Stimulated activated CD4-positive, alpha-beta T cell treated with anti-CD3 and anti-CD28 coated beads, Interleukin-12 subunit alpha, Interleukin-12 subunit beta, amount 100 ng/mL, for 24 hours (primary cell): ENCODE results near the gene ZNF664.
"Not testable (repeated sequence)": the region's sequence is repeated elsewhere in the genome, so short reads cannot be mapped to it uniquely, and the experiment has no call there.

Experiments
- DNase-seq, 2 experiments: peaks; one replicate each; pipeline ENCODE4 v3.0.0-alpha.2; 2020; ENCODE audit warnings: low read depth in 2 of 2

The ZNF664 gene

DNA sequence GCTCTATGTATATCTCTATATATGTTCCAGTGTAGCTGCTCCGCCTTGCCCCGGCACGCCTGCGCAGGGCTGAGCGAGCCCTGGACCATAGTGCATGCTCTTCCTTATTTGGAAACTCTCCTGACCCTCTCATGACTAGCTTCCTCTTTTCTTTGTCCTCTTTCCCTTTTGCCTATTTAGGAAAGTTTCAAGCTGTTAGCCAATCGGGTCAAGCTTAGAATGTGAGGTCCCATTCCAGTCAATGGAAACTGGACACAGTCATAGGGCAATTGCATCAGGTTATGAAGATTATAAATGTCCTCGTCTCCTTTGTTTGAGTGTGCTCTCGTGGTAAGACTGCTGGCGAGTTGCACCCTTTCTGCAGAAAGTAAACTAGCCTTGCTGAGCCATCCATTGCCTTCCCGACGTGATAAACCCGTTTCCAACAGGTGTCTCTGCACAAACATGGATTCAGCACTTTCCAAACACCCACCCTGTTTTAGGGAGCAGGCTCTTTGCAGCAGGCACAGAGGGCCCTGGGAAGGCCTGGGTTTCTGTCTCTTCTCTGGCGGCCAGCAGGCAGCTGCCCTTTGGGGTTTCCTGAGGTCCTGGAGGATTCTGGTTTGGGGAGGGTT is 31.3 kb upstream of the ZNF664 start:
- DNase-seq, result no peak

DNA sequence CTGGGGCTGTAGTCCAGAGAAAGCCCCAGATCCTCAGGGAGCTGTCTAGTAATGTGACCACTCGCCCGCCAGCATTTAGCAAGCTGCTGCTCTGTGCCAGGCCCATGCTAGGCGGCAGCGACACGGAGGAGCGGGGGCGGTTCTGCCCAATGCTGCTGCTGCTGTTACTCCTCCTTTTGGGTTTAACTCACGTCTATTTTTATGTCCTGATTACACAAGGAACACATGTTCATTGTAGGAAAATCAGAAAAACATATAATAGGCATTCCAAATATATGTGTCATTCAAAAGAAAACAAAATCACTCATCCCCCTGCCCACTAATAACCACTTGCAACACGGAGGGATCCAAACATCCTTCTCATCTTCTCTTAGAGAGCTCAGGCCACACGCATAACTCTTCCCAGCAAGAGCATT is 30.8 kb upstream of the ZNF664 start:
- no peak for DNase-seq

DNA sequence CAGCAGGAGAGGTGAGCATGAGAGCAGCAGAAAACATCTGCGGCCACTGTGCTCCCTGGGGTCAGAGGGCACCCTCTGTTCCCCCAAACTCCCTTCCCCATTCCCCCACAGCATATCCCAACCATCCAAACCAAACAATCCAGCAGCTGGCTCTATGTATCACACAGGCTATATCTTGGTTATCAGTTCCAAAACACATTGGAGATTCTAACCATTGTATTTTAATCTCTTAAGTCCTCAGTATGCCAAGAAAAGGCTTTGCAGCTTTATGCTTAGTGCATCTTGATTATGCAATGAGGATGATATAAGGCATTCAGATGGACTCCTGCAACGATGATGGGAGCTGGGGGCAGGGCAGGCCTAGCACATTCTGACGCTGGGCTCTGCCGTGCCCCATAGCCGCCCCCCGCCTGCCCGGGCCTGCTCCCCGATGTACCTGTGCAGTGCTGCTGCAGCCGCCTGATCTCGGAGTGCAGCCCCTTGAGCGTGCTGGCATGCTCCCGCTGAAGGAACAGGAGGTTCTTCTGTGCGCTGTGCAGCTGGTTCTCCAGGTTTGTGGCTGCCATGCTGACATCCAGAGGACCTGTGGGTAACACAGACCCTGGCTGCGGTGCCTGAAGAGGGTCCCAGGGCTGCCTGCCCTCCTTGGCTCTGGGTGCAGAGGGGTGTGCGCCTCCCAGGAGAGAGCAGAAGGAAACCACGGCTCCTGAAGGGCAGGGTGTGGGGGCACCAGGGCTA is 29.9 kb upstream of the ZNF664 start:
- DNase-seq, result no peak

DNA sequence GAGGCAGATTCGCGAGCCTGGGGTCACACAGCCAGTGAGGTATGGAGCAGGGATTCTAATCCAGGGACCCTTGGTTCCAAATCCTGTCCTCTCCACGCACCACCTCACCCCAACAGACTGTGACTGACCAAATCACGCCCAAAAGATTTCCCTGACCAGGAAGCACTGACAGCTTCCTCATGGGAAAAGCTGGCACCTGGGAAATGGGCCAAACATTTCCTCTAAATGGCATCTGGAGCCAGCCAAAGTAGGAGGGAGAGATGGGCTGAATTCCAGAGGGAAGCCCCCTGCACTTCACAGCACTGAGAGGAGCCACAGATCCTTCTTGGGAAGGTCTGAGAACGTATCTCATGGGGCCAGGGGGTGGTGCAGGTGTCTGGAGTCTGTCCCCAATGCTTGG is 29.2 kb upstream of the ZNF664 start:
- DNase-seq, result no peak

DNA sequence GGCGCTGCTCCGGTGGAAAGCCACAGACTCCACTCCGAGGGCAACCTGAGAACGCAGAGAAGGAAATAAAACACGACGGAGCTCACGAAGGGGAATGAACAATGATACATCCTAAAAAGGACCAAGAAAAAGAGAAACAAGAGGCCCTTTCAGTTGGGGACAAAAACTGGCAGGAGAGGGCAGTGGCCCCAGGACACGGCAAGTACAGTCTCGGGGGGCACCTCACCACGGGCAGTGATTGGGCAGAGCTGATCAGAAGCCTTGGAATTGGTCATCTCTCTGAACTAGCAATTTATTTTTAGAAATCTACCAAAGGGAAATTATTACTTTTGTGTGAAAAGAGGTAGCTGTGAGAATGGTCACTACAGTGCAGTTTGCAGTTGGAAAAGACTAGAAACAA is 28.3 kb upstream of the ZNF664 start:
- no peak for DNase-seq

DNA sequence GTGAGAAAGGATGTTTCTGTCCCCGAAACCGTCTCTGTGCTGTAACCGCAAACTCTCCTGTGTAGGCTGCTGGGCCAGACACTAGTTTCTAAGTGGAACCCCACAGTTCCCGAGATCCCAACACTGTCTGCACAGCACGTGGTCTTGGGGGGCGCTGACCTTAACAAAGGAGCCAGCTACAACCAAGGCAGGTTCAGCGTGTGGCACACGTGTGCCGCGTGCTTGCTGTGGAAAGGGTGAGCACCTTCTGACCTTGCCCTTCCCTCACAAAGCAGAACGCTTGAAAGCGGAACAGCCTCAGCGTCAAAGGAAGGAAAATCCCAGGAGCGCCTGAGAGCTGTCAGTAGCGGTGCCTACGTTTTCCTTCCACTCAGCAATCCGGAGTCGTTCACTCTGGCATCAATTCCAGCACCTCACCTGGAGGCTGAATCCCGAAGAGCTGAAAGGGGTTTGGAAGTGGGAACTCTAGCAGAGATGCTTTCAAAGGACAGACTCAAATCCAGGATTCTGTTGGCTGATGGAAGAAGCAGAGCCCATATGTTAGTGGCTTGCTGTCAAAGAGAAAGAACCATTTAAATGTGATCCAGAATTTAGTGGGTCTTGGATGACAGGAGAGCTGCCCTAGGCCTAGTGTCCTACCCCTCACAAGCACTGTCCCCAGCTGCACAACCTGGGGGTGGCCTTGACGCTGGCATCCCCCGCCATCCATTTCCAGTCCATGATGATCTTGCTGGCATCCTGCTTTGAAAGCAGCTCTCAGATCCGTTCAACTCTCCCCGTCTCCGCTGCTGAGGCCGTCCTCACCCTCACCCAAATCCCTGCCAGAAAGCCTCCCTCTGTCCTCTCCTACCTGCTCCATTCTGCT is 27.5 kb upstream of the ZNF664 start:
- no peak for DNase-seq

DNA sequence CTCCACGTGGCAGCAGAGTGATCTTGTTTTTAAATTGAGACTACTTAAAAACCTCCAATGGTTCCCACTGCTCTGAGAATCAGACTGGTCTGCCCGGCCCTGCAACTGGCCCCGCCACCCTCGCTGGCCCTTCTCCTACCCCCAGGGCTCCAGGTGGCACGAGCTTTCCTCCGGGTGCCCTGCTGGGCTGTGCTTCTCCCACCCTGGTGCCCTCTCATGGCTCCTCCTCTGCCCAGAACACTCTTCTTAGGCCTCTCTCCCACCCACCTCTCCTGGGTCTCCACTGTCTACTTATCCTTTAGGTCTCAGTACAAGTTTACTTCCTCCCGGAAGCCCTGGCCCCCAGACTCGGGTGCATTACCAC is 26.9 kb upstream of the ZNF664 start:
- no peak for DNase-seq

DNA sequence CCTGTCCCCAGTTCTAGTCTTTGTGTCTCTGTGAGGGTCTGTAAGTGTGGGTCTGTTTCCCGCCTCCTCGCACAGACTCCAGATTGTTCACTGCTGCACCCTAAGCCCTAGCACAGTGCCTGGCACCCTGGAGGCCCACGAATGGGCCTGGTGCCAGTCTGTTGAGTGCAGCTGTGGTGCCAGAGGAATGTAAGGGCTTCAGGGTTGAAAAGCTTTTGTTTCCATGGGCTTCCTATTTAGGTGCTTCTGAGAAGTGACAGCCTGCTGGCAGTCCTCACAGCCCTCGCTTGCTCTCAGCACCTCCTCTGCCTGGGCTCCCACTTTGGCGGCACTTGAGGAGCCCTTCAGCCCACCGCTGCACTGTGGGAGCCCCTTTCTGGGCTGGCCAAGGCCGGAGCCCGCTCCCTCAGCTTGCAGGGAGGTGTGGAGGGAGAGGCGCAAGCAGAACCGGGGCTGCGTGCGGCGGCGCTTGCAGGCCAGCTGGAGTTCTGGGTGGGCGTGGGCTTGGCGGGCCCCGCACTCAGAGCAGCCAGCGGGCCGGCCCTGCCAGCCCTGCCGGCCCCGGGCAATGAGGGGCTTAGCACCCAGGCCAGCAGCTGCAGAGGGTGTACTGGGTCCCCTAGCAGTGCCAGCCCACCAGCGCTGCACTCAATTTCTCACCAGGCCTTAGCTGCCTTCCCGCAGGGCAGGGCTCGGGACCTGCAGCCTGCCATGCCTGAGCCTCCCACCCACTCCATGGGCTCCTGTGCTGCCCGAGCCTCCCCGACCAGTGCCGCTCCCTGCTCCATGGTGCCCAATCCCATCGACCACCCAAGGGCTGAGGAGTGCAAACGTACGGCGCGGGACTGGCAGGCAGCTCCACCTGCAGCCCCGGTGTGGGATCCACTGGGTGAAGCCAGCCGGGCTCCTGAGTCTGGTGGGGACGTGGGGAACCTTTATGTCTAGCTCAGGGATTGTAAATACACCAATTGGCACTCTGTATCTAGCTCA is 26.2 kb upstream of the ZNF664 start:
- DNase-seq, result not testable (repeated sequence)

DNA sequence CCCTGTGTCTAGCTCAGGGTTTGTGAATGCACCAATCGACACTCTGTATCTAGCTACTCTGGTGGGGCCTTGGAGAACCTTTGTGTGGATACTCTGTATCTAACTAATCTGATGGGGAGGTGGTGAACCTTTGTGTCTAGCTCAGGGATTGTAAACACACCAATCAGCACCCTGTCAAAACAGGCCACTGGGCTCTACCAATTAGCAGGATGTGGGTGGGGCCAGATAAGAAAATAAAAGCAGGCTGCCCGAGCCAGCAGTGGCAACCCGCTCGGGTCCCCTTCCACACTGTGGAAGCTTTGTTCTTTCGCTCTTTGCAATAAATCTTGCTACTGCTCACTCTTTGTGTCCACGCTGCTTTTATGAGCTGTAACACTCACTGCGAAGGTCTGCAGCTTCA is 25.5 kb upstream of the ZNF664 start:
- not testable (repeated sequence) for DNase-seq

DNA sequence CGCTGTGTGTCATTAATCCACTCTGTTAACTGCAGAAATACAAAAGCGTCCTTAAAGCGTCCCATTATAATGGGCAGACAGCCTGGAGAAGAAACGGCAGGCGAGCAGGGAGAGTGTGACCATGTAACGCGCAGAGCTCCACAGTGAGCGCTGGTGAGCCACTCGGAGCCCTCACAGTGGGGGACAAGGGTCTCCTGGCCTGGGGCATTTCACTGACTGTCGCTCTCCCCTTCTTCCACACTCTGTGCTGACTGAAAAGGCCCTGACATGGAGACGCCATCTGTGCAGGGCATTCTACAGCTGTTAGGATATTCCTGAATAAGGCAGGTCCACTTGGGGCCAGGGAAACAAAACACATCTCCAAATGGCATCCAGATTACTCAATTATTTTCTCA is 24.6 kb upstream of the ZNF664 start:
- no peak for DNase-seq

DNA sequence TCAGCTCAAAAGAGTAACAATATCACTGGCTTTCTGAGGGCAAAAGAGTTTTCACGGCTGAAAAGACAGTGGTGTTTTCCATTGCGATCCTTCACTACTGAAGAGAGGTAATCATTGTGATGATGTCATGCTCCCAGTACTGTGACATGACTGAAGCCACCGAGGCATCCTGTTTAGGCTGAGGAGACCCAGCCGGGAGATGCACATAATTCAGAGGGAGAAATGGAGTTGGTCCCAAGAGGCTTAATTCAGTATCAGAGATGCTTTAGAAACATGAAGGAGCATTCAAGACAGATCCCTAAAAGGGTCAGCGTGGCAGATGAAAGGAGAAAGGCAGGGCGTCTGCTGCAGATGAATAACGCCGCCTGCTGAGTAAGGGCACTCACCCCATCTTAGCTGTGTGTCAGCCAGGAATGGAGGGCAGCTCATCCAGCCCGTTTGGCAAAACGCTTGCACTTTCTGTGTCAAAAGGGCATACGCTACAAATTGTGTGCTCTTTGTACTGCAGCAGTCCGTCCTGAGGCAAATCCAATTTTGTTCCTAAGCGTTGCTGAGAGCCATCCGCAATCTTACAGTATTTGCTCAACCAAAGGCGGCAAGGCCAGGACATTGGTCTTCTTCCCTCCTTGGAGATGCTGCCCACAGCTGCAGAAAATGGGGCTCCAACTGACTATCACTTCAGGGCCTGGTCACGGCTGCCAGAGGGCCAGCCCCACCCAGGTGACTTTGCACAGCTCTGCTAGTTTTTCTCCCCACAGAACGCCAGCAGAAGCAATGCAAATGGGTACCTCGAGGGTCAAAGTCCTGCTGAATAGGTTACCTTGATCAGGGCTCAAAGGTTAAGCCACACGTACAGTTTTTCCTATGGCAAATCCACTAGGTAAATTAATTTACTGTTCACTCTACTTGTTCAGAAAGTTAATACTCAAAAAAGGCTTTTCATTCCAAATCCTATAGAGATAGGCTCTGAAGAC is 23.9 kb upstream of the ZNF664 start:
- no peak for DNase-seq

DNA sequence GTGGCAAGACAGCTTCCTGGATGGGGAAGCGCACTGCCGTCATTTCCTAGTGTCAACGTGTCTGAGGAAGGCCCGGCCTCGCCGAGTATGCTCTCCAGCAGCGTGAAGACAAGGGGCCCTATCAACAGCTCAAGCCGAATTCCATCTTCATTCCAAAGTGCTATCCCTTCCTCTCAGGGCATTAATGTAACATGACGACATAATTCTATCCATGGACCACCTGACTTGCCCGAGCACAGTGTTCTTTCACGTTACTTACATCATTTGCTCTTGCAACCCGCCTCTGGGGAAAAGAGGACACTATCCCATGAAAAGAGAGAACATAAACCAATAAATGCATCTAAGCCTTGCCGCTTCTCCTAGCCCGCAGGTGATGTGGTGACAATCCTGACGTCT is 23.2 kb upstream of the ZNF664 start:
- DNase-seq, result no peak

DNA sequence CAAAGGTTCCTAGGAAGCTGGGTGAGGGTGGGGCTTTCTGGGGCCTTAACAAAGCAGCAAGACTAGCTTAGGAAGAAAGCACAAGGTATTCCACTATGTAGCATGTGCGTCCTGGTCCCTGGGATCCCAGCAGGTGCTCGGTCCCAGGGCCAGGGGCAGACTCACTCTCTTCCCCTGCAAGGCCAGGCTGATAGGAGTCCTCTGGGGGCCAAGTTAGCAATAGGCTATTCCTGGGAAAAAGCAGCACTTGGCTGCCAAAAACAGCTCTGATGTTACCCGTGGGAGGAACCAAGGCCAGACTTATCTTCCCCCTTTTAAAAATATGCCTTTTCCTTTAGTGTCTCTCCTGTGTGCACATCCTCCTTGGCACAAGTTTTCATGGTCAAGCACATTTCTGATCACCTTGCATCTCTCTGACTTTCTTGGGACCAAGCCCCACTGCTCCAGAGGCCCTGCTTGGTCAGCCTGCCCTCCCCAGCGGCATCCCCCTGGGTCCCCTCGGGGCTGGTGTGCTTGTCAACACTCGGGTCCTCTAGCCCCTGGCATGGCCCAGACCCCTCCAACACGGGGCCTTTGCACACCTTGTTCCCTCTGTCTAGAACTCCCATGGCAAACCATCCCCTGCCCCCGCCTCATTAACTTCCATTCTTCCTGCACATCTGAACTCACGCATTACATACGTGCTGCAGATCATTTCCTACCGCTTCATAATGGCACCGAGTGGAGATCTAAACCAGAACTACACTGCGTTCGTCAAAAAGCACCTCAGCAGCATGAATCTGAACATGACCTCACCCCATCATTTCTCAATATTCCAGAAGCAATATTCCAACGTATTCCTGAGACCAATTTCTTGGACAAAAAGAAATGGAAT is 22.3 kb upstream of the ZNF664 start:
- no peak for DNase-seq

DNA sequence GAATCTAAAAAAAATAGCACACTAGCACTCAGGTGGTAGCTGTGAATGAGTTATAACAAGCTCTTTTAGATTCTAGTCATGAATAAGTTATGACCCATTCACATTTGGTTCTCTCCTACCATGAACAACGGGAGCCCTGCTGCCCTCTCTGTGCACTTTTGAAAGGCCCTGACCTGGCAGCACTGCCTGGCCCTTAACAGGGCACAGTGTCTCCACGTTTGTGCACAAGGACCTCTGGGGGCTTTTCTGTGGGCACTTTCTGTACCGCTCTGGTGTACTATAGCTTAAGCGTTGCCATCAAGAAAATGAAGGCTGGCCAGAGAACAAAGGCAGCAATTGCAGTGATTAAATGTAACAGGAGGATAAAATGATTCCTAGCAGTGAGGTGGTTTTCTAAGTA is 21.5 kb upstream of the ZNF664 start:
- no peak for DNase-seq

DNA sequence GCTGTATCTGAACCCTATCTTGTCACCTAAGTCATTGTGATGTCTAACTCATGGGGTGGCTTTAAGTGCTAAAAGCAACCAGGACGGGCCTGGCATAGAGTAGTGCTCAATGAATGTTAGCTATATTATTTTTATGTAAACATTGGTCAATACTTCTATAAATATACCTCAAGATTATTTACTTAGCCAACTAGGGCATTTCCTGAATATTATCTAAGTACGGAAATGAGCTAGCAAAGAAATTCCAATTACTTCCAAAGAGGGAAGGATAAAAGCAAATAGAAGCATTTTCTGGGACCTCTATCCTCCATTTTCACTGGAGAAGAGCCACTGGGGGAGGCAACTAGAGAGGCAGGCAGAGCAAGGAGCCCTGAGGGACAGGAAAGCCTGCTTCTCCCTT is 21.0 kb upstream of the ZNF664 start:
- DNase-seq, result no peak

DNA sequence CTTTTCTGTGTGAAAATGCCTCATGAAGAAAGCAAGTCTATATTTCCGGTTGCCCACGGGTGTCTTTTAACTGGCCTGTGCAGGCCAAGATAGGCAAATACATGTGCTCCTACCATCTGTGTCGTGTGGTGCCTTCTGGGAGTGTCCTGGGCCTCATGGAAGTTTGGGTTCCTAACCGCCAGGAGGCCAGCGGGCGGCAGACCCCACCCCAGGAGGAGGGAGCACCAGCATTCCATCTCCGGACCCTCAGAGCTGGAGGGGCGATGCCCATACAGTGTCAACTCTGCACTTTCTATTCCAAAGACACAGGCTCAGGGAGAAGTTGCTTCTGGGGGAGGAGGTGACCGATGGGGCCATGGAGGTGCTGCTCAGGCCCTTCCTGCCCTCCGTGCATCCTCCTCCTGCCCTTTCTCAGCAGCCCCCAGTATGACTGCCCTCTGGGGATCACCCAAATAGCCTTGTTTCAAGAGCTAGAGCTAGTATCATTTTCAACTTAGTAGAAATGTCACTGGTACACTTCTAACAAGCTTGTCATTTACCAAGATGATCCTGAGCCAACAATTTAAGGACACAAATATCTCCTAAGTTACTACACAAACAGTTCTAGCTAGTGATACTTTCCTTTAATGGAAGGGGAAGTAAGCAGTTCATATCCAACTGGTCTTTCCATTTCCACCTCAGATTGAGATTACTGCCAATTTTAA is 18.2 kb upstream of the ZNF664 start:
- no peak for DNase-seq

DNA sequence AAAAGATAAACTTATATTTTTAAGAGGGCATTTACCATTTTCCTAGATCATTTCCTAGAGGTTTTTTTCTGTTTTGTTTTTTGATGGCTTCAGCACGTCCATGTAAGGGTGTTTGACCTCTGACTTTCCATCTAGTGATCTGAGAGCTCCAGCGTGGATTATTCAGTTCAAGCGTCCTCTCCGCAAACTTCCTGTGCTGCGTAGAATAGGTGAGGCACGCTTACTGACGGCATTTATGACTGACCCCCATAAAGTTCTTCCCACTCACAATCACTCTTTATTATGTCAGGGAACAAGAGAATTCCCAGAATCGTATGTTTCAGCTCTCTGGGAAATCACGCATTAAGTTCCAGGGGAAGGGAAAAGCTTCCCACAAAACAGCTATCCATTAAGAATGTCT is 16.8 kb upstream of the ZNF664 start:
- DNase-seq, result no peak

DNA sequence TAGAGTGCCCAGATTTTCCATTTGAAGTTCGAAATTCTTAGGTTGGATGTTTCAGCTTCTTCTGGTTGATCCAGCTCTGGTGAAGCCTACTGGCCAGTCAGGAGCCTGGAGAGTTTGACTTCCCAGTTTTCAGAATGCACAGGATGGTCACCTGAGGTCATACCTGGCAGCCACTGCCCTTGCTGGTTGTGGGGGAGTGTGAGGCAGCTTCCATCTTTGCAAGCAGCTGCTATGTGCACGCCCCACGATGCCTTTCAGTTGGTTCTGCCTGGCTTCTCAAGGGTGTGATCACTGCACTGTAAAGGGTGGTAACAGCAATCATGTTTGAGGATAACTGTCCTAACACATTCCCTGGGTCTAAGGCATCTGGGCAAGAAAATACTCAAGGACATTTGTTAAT is 15.8 kb upstream of the ZNF664 start:
- no peak for DNase-seq

DNA sequence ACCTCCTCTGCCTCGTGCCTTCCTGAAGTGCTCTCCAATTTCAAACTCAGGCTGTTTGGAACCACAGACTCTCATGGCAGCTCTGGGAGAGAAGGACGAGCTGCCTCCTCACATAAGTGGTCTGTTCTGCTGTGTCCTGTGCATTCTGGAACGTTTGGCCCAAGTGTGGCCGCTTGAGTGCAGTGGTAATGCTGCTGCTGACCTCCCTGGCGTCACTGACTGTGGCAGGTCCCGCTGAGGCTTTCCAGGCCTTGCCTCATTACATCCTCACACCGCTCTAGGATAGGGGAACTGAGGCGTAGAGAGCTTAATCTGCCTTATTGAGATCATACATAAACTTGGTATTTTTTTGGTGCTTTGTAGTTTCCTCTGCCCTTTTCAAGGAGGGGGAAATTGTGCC is 14.6 kb upstream of the ZNF664 start:
- DNase-seq, result no peak
